CD14-positive monocyte (primary cell): ENCODE measurements around the gene KCTD19. TPM values are rescaled to one million over a fixed set of nuclear protein-coding genes. Genes with fewer than 3 reads are reported as not detected.

ENCODE experiments used
- DNase-seq, 3 donors: peaks; one replicate each; pipeline ENCODE4 v3.0.0-alpha.2; 2011 to 2022
- H2AFZ ChIP-seq: 2 replicates; pipeline ENCODE4 v1.6.0; 2012; ENCODE audit warnings: mild to moderate bottlenecking, low read depth, low read length, inconsistent platforms; ENCODE audit not compliant: insufficient read depth, poor library complexity, severe bottlenecking
- H3K27ac ChIP-seq, 2 donors: 1 replicate in 1 of 2; 2 replicates in 1 of 2; pipeline ENCODE4 v1.5.1; 2012 to 2013; ENCODE audit warnings: low read length in 2 of 2, control low read depth in 1 of 2, inconsistent platforms in 1 of 2, low read depth in 1 of 2, mild to moderate bottlenecking in 1 of 2
- H3K27me3 ChIP-seq, 2 donors: one replicate each; pipeline versions ENCODE4 v1.6.0 to v1.6.1; 2011 to 2013; ENCODE audit warnings: low read length in 2 of 2; ENCODE audit not compliant: control insufficient read depth in 2 of 2, insufficient read depth in 2 of 2
- H3K36me3 ChIP-seq, 2 donors: replicated peaks in 1 of 2; 1 replicate in 1 of 2; 2 replicates in 1 of 2; pipeline versions ENCODE4 v1.5.1 to v1.6.1; 2012 to 2013; ENCODE audit warnings: low read length in 2 of 2, control low read depth in 1 of 2, inconsistent platforms in 1 of 2, mild to moderate bottlenecking in 1 of 2; ENCODE audit not compliant: insufficient read depth in 2 of 2, control insufficient read depth in 1 of 2
- H3K4me1 ChIP-seq, 2 donors: 1 replicate in 1 of 2; 2 replicates in 1 of 2; pipeline versions ENCODE4 v1.5.1 to v1.6.1; 2012 to 2013; ENCODE audit warnings: low read length in 2 of 2, control low read depth in 1 of 2, inconsistent platforms in 1 of 2, mild to moderate bottlenecking in 1 of 2, moderate library complexity in 1 of 2; ENCODE audit not compliant: insufficient read depth in 2 of 2, control insufficient read depth in 1 of 2
- H3K4me2 ChIP-seq: replicated peaks from 2 replicates; pipeline ENCODE3; 2012; ENCODE audit warnings: low read length, moderate library complexity, mild to moderate bottlenecking; ENCODE audit not compliant: poor library complexity, severe bottlenecking; ENCODE audit errors: extremely low read depth
- H3K4me3 ChIP-seq, 3 experiments: fragments of 200-600 bp in 1 of 3; sonication (generic) in 1 of 3; replicated peaks in 1 of 3; 1 replicate in 2 of 3; 2 replicates in 1 of 3; pipeline ENCODE4 v1.5.1; 2011 to 2013; ENCODE audit warnings: low read length in 3 of 3, mild to moderate bottlenecking in 3 of 3, control low read depth in 2 of 3, low read depth in 2 of 3, inconsistent platforms in 1 of 3, moderate library complexity in 1 of 3
- H3K79me2 ChIP-seq: 2 replicates; pipeline ENCODE4 v1.6.0; 2012; ENCODE audit warnings: mild to moderate bottlenecking, control low read depth, inconsistent platforms, low read length, moderate library complexity; ENCODE audit not compliant: insufficient read depth
- H3K9ac ChIP-seq: 2 replicates; pipeline ENCODE4 v1.6.0; 2017; ENCODE audit warnings: low read length, mild to moderate bottlenecking; ENCODE audit not compliant: insufficient read depth, poor library complexity, severe bottlenecking
- H3K9me3 ChIP-seq, 2 donors: replicated peaks in 1 of 2; 1 replicate in 1 of 2; 2 replicates in 1 of 2; pipeline versions ENCODE4 v1.5.1 to v1.6.1; 2012 to 2013; ENCODE audit warnings: low read length in 2 of 2, control low read depth in 1 of 2; ENCODE audit not compliant: control insufficient read depth in 1 of 2, insufficient read depth in 1 of 2
- H4K20me1 ChIP-seq: 2 replicates; pipeline ENCODE4 v1.6.0; 2012; ENCODE audit warnings: mild to moderate bottlenecking, low read length, control low read depth, moderate library complexity; ENCODE audit not compliant: insufficient read depth
- H3K27ac Mint-ChIP-seq, 7 donors: one replicate each; pipeline ENCODE4 v1.8.0; 2020; ENCODE audit warnings: mild to moderate bottlenecking in 7 of 7, mixed read lengths in 7 of 7, moderate library complexity in 6 of 7, inconsistent platforms in 2 of 7
- H3K27me3 Mint-ChIP-seq, 3 donors: one replicate each; pipeline ENCODE4 v1.8.0; 2021 to 2022; ENCODE audit warnings: low read depth in 3 of 3, mild to moderate bottlenecking in 3 of 3, mixed read lengths in 3 of 3, moderate library complexity in 3 of 3, inconsistent platforms in 1 of 3
- H3K36me3 Mint-ChIP-seq, 2 donors: one replicate each; pipeline ENCODE4 v1.8.0; 2020; ENCODE audit warnings: mixed read lengths in 2 of 2, inconsistent platforms in 1 of 2, mild to moderate bottlenecking in 1 of 2
- H3K4me1 Mint-ChIP-seq: one replicate; pipeline ENCODE4 v1.8.0; 2020; ENCODE audit warnings: mild to moderate bottlenecking, mixed read lengths
- H3K4me3 Mint-ChIP-seq, 2 donors: one replicate each; pipeline ENCODE4 v1.8.0; 2020; ENCODE audit warnings: mild to moderate bottlenecking in 2 of 2, mixed read lengths in 2 of 2, moderate library complexity in 1 of 2
- H3K9me3 Mint-ChIP-seq, 7 donors: one replicate each; pipeline ENCODE4 v1.8.0; 2020 to 2022; ENCODE audit warnings: mixed read lengths in 7 of 7, mild to moderate bottlenecking in 6 of 7, moderate library complexity in 6 of 7, inconsistent platforms in 2 of 7
- WGBS: methylation state at CpG from one replicate; pipeline ENCODE4 v1.1.5; 2013; ENCODE audit warnings: missing lambda C conversion rate; ENCODE audit not compliant: insufficient coverage; 5-methylcytosine and 5-hydroxymethylcytosine counted together
- intact Hi-C, 2 donors: fragments of 100-400 bp; cut with micrococcal nuclease; formaldehyde crosslinking; loops; one replicate each; pipeline versions ENCODE4 v1.15.0 to v1.15.1; 2023
- polyA plus RNA-seq, 3 donors: library from polyadenylated mRNA; depleted of rRNA in 1 of 3; unstranded in 2 of 3; stranded (reverse) in 1 of 3; fragments of 300-500 nt in 2 of 3; fragments of >200 nt in 1 of 3; fragmentation: Illumina TruSeq in 2 of 3; gene quantifications; 1 replicate in 2 of 3; 2 replicates in 1 of 3; pipeline ENCODE4 v1.2.3, GENCODE V29; 2012 to 2021
- TF ChIP-seq, protein P1 (sequence below): fragments of 200-600 bp; IDR thresholded peaks from one replicate; pipeline ENCODE4 v1.8.0; 2022; ENCODE audit warnings: antibody characterized with exemption, mild to moderate bottlenecking

KCTD19 gene
- polyA plus RNA-seq, 3 donors: not detected

DNA sequence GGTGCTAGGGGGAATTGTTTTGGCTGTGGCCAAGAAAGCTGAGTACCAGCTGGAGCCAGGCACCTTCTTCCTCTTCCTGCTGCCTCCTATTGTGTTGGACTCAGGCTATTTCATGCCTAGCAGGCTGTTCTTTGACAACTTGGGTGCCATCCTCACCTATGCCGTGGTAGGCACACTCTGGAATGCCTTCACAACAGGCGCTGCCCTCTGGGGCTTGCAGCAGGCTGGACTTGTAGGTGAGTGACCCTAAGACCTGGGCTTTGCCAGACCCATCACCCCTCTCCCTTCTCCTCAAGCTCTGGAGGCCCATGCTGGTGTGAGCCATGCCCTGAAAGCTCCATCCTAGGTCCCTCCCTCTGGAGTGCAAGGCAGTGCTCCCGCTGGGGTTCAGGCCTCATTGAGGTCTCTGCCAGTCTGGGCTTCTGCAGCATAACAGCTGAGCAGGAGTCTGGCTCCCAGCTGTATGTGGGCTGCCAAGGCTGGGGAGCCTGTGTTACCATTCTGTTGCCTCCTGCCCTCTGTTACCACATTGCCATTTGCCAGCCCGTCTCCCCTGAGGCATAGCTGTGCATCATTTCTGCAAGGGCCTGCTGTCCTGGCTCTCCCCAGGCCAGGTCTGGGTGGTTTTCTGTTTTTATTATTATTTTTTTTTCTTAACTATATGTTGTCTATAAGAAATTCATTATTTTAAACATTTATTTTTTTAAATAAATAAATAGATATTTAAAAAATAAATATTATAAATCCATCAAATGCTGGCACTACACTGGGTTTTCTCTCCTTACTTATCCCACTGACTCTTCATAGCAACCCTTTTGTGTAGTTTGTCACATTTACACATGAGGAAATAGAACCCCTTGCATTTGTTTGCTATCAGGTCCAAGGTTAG lies 73.7 kb downstream of the KCTD19 start:
- Histone ChIP-seq H3K27me3 (peaks cover 24 to 31% of the 10 kb centered on the region in 2 donors), H4K20me1 (no peaks in the 10 kb centered on the region), H3K4me2 (no peak overlapping the region), H3K4me3 (no peak overlapping the region), H3K9ac (no peak overlapping the region), H3K79me2 (no peaks in the 10 kb centered on the region), H3K36me3 (no peaks in the 10 kb centered on the region), H3K4me1 (peaks cover 14% of the 10 kb centered on the region in 2 donors), H3K27ac (no peak overlapping the region), H2AFZ (no peak overlapping the region), H3K9me3 (no peaks in the 10 kb centered on the region)
- Mint-ChIP-seq H3K36me3 (peaks cover 3 to 4% of the 10 kb centered on the region in 2 donors), H3K27ac (peak overlapping the region in 1 of 7 donors; percentile 50), H3K4me1 (peaks cover 19% of the 10 kb centered on the region), H3K9me3 (peaks cover 0 to 7% (median 4%) of the 10 kb centered on the region in 7 donors), H3K4me3 (no peak overlapping the region), H3K27me3 (peaks cover 25 to 47% (median 33%) of the 10 kb centered on the region in 3 donors)
- intact Hi-C loops: no loop called here
- WGBS: 100% methylated on average over 3 of the region's 4 CpGs
- TF ChIP-seq, protein P1, sequence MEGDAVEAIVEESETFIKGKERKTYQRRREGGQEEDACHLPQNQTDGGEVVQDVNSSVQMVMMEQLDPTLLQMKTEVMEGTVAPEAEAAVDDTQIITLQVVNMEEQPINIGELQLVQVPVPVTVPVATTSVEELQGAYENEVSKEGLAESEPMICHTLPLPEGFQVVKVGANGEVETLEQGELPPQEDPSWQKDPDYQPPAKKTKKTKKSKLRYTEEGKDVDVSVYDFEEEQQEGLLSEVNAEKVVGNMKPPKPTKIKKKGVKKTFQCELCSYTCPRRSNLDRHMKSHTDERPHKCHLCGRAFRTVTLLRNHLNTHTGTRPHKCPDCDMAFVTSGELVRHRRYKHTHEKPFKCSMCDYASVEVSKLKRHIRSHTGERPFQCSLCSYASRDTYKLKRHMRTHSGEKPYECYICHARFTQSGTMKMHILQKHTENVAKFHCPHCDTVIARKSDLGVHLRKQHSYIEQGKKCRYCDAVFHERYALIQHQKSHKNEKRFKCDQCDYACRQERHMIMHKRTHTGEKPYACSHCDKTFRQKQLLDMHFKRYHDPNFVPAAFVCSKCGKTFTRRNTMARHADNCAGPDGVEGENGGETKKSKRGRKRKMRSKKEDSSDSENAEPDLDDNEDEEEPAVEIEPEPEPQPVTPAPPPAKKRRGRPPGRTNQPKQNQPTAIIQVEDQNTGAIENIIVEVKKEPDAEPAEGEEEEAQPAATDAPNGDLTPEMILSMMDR: no peak
- DNase-seq: no peak

DNA sequence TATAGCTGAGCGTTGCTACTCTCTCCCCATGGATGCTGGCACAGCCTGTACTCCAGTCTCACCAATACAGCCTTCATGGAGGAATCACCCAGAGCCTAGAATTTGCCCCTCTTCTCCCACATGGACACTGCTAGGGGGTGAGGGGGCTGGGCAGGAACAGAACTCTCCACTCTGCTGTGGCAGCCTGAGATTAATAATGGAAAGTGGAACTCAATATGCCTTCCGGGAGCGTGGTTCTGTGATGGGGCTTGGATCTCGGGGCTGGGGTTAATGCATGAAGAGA lies 76.6 kb downstream of the KCTD19 start:
- WGBS: 86% methylated on average over 3 of the region's 4 CpGs
- DNase-seq: no peak
- Mint-ChIP-seq H3K27ac (no peak overlapping the region), H3K4me3 (peak overlapping the region in 1 of 2 donors; percentile 80), H3K9me3 (peaks cover 0 to 9% (median 4%) of the 10 kb centered on the region in 7 donors), H3K27me3 (peaks cover 22 to 46% (median 32%) of the 10 kb centered on the region in 3 donors), H3K36me3 (peaks cover 3 to 4% of the 10 kb centered on the region in 2 donors), H3K4me1 (peaks cover 32% of the 10 kb centered on the region)
- Histone ChIP-seq H3K27me3 (peaks cover 24 to 32% of the 10 kb centered on the region in 2 donors), H3K27ac (no peak overlapping the region), H4K20me1 (peaks cover 9% of the 10 kb centered on the region), H3K36me3 (no peaks in the 10 kb centered on the region), H3K79me2 (peaks cover 20% of the 10 kb centered on the region), H3K9me3 (no peaks in the 10 kb centered on the region), H3K4me1 (peaks cover 29 to 36% of the 10 kb centered on the region in 2 donors), H2AFZ (no peak overlapping the region), H3K4me3 (no peak overlapping the region), H3K9ac (no peak overlapping the region), H3K4me2 (no peak overlapping the region)
- intact Hi-C loops: no loop called here
- TF ChIP-seq, protein P1: no peak
